GM12801 (cell line): ENCODE data around the gene MYMK.

Experiments
- CTCF ChIP-seq: IDR thresholded peaks from one replicate; pipeline ENCODE4 v1.5.1; 2011; ENCODE audit warnings: control low read depth; ENCODE audit not compliant: insufficient read length; ENCODE audit errors: extremely low read depth

MYMK gene

GRCh38 chr9:133569891-133570690 lies 45.3 kb upstream of the MYMK start:
- TF ChIP-seq CTCF: no peak

- TF ChIP-seq CTCF: no peak
Measured at GRCh38 chr9:133569121-133569785, 44.5 kb upstream of the MYMK start.

- no peak for TF ChIP-seq CTCF
Measured at GRCh38 chr9:133568186-133568585, 43.4 kb upstream of the MYMK start.

- no peak for TF ChIP-seq CTCF
Measured at GRCh38 chr9:133566817-133567216, 42.1 kb upstream of the MYMK start.

GRCh38 chr9:133566382-133566781 lies 41.6 kb upstream of the MYMK start:
- no peak for TF ChIP-seq CTCF

- no peak for TF ChIP-seq CTCF
Measured at GRCh38 chr9:133564451-133565116, 39.8 kb upstream of the MYMK start.

- TF ChIP-seq CTCF: no peak
Measured at GRCh38 chr9:133563291-133563796, 38.6 kb upstream of the MYMK start.
